Activated T-cell treated with anti-CD3 and anti-CD28 coated beads, Interleukin-2, amount 50 U/mL, for 1 hour (primary cell): Measurements from ENCODE around the gene ATP5F1D.
"Not testable (repeated sequence)": the region's sequence is repeated elsewhere in the genome, so short reads cannot be mapped to it uniquely, and the experiment has no call there.

ENCODE experiments used
- DNase-seq: peaks from one replicate; pipeline ENCODE4 v3.0.0-alpha.2; 2020

ATP5F1D gene

DNA sequence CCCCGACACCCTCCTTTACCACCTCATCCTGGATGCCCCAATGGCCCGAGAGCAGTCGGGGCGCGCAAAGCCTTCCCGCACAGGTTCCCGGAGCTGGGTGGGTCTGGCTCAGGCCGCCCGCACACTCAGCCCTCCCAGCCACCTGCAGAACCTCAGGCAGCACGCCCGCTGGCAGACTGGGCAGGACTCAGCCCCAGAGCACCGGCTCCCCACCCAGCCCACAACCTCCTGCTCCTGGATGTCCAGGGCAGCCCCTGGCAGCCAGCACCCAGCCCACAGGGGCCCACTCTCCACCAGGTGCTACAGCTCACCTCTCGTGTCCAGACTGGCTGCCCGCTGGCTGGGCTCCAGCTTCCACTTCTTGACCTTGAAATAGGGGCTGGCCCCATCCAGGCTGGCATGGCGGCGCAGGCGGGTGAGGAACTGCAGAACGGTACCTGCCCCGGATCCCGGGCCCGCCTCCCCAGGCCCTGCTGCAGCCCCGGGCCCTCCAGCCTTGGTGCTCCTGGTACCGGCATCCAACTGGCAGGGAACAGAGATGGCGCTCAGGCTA, 8.4 kb upstream of the ATP5F1D start:
- DNase-seq, result no peak

DNA sequence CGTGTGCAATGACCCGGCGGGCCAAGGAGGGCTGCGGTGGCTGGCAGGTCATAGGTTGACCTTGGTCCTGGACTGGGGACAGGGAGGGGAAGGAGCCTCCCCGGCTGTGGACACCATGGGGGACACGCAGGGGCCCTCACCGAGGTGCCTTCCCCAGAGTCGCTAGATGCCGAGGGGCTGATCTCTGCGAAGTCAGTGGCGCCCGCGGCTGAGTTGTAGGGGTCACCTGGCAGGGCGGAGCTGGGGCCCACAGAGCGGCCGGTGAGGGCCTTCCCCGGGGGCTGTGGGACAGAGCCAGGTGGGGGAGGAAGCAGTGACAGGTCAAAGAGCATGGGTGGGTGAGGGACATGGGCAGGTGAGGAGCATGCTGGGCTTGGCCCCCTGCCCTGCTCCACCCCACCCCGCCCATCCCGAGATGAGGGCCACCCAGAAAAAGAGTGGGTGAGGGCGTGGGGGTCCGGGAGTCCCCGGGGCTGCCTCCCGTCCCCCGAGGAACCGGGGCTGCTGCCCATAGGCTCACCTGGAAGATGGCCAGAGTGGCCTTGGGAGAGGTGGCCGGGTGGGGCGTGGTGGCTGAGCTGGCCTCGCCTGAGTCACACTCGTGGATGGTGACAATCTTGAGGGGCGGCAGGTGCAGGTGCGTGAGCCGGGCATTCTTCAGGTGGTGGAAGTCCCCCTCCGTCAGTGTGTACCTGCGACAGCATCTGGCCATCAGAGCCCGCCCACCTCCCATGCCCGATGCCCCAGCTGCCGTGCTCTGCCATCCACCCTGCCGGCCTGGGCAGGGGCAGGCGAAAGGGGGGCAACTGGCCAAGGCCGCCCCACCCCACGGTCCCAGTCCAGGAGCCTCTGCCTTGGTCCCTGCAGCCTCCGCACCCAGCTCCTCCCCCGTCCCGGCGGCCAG, 7.2 kb upstream of the ATP5F1D start:
- no peak for DNase-seq

DNA sequence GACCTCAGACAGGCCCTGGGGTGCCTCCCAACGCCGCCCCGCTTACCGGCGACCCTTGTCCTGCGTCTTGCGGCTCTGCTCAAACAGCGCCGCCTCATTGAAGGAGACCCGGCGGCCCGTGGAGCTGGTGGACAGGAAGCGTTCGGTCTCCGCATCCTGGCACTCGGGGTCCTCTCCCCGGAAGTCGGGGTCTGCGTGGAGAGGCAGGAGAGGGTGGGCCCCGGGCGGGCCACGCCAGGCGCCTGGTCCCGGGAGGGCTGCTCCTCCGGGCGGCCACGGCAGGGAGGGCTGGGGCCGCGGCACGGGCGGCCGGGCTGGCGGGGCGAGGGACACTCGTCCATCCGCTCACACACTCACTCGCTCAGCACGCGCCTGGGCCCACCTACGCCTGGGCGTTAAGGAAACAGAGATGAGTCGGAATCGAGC, 6.6 kb upstream of the ATP5F1D start:
- DNase-seq, result no peak

- DNase-seq, result no peak
Observed at GRCh38 chr19:1235625-1236538, 5.7 kb upstream of the ATP5F1D start.

- DNase-seq, result no peak
Observed at GRCh38 chr19:1236576-1236975, 5.0 kb upstream of the ATP5F1D start.

GRCh38 chr19:1237027-1237659, 4.4 kb upstream of the ATP5F1D start:
- no peak for DNase-seq

DNA sequence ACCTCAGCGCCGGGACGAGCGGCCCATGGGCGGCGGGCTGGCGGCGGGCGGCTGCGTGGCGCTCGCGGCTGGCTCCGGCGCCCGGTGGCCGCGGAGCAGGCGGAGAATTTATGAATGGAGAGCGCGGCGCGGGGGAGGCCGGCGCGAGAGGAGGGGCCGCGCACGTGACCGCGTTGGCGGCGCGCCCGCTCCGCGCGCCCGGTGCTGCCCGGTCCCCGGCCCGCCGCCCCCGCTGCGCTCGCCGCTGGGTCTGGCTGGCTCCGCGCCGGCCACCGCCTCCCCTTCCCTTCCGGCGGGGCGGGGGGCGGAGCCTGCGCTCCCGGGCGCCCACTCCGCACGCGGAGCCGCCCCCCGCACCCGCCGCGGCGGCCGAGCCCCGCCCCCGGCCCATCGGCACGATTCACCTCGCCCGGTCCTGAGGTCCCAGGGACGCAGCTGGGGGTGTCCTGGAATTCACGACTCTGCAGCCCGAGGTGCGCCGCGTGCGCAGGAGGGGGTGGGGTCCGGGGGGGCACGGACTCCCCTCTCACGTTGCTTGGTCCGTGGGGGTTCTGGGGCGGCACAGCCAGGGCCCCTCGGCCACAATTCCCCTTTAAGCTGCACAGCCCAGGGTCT, 3.7 kb upstream of the ATP5F1D start, which contains the start of gene CBARP:
Gene CBARP (minus strand): TSS at position 252 of the 615 bp plus-strand sequence. CDS start 1,905 bp downstream, outside the sequence.
- DNase-seq, result peak; percentile 60

GRCh38 chr19:1238369-1239303, 2.9 kb upstream of the ATP5F1D start:
- peak; percentile 49 for DNase-seq

DNA sequence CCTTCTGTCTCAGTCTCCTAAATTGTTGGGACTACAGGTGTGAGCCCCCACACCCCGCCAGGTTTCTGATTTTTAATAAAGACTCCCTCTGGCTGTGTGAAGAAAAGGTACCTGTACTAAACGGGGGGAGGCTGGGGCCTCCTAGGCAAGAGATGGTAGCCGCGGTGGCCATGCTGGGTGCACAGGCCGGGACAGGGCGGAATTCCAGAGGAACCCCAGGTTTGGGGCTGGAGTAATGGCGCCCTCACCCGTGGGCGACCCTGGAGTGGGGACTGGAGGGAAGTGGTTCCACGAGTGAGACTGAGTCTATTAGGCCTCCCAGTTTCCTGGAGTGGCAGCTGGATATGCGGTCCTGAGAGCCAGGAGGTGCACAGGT, 2.1 kb upstream of the ATP5F1D start:
- DNase-seq, result no peak

- DNase-seq, result peak; percentile 99
Observed at GRCh38 chr19:1239796-1240737, 1.5 kb upstream of the ATP5F1D start.

GRCh38 chr19:1240925-1241324, 626 bp upstream of the ATP5F1D start:
- DNase-seq, result peak; percentile 32

GRCh38 chr19:1243768-1244692, 2.5 kb downstream of the ATP5F1D start:
- peak; percentile 94 for DNase-seq

DNA sequence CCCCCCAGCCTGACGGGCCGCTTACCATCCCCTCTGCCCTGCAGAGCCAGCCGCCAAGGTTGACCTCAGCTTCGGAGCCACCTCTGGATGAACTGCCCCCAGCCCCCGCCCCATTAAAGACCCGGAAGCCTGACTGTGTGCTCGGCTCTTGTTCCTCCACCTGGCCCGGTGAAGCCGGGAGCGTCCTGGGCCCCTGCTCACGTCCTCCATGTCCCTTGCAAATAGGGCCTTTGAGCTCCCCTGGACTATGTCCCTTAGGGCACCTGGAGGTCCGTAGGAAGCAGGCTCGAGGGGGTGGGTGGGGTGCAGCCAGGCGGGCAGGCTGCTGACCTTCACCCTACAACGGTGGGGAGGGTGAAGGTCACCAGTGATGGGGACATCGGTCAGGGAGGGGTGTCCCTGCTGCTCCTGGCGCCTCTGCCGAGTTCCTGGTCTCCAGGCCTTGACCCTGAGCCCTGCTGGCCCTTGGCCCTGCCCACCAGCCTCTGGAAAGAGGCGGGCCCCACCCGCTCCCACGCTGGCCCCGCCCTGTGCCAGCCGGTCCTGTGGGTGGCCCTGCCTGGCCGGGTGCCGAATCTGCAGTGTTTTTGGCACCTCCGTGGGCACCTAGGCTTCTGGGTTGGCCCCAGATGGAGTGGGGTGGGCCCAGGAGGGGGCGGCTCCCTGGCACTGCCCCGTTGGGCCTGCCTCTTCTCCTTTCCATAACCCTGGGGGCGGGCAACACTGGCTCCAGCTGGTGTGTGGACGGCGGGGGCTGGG, 3.3 kb downstream of the ATP5F1D start:
- peak; percentile 47 for DNase-seq

DNA sequence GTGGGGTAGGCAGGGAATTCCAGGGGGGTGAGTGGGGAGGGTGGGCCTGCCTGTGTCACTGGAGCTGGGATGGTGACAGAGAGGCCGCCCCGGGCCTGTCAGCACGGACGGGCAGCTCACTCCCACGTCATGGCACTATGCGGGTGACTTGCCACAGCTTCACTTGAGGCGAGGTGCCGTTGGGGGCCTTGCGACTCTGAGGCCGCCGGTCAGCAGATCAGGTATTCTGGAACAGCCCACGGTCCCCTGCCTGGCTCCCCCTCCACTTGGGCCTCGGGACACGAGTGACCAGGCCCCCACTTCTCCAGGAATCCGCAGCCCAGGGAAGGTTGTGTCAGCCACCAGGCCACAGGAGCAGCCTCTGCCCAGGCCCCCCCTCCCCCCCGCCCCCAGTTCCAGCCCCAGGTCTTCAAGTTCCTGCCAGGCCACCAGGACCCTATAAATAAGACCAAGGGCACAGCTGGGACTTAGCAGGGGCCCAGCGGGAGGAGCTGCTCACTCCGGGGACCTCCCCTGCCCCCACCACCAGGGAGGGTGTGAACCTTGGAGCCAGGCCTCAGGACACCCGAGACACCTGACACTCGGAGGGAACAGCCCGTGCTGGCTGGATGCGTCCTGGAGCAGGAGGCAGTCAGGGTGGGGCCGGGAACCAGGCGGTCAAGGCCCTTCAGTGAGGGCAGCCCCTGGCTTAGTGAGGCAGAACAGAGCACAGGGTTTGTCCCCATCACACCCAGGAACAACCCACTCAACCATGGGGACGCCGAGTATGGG, 4.1 kb downstream of the ATP5F1D start:
- DNase-seq, result no peak

DNA sequence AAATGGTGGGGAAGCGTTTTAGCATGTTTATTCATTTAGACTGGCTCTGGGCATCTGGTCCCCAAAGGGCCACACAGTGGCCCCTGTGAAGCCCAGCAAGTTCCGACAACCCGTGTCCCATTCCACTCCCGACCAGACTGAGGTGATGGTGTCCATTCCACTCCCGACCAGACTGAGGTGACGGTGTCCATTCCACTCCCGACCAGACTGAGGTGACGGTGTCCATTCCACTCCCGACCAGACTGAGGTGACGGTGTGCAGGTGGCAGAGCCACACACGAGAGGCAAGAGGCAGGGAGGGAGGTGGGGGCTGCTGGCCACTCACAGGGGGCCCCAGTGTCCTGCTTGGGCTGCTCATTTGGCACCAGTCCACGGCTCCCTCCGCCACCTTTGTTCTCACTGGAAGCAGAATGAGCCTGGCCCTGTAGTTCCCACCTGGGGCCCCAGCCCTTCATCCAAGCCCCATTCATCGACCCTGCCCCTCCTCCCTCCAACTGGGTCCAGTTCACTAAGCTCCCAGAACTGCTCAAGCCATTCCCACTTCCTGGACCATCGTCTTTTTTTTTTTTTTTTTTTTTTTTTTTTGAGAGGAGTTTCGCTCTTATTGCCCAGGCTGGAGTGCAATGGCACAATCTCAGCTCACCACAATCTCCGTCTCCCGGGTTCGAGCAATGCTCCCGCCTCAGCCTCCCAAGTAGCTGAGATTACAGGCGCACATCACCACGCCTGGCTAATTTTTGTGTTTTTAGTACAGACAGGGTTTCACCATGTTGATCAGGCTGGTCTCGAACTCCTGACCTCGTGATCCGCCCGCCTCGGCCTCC, 4.9 kb downstream of the ATP5F1D start:
- not testable (repeated sequence) for DNase-seq

GRCh38 chr19:1247748-1248138, 6.2 kb downstream of the ATP5F1D start:
- no peak for DNase-seq
